ENCODE measurements around the gene OR52E4. TPM values are rescaled to one million over a fixed set of nuclear protein-coding genes. Genes with fewer than 3 reads are reported as not detected.

OR52E4 gene
- total RNA-seq, 2 experiments from 2014 or later = not detected

GRCh38 chr11:5933116-5933515 lies 52.7 kb downstream of the OR52E4 start:
- ChIA-PET CTCF (ENCODE audit: unreplicated experiment) (no interaction called here), POLR2A (no interaction called here)
- Histone ChIP-seq H2AFZ (ENCODE audit: low read length) (no peak overlapping the region), H4K20me1 (ENCODE audit: insufficient read depth, low read length) (no peaks in the 10 kb centered on the region), H3K36me3 (ENCODE audit: insufficient read depth, low read length) (no peaks in the 10 kb centered on the region), H3K4me3 (ENCODE audit: low read depth, low read length, poor library complexity, severe bottlenecking) (no peak overlapping the region), H3K79me2 (ENCODE audit: insufficient read depth, low read depth, low read length) (no peaks in the 10 kb centered on the region), H3K4me2 (ENCODE audit: low read length) (no peak overlapping the region), H3K9me3 (ENCODE audit: low read length) (no peaks in the 10 kb centered on the region), H3K27ac (ENCODE audit: low read depth, low read length, poor library complexity, severe bottlenecking) (no peak overlapping the region), H3K9me2 (ENCODE audit: insufficient read depth, low read length) (no peaks in the 10 kb centered on the region), H3K4me1 (ENCODE audit: insufficient read depth, low read length, poor library complexity, severe bottlenecking) (no peaks in the 10 kb centered on the region)
- no peak for DNase-seq (ENCODE audit: low spot score)
- intact Hi-C loops (cut with micrococcal nuclease; ENCODE audit: unreplicated experiment) = no loop called here
- no peak for TF ChIP-seq CTCF (conservative IDR thresholded peaks at IDR 0.05; ENCODE audit: low read length)
- TF ChIP-seq EZH2phosphoT487 (IDR thresholded peaks at IDR 0.05; ENCODE audit: borderline replicate concordance, low read depth, low read length) = no peak
- no TSS peak for BruUV-seq (replicated peaks)

Other genes with a start within 250 kb of the OR52E4 start
- gene TRIM5, start 195.6 kb upstream of the OR52E4 start, total RNA-seq (2014; rRNA removed; shearing (Covaris generic)) = 16.6 and 19.6 TPM in 2 replicates
- 22.5 and 25.5 TPM in 2 replicates for gene TRIM5, start 195.6 kb upstream of the OR52E4 start, total RNA-seq (2022)
- gene TRIM22, start 190.8 kb upstream of the OR52E4 start, total RNA-seq (2014; rRNA removed; shearing (Covaris generic)) = 28.5 and 42.7 TPM in 2 replicates
- gene TRIM22, start 190.8 kb upstream of the OR52E4 start, total RNA-seq (2022) = 41.6 and 49.7 TPM in 2 replicates
- gene OR56B1, start 144.2 kb upstream of the OR52E4 start, total RNA-seq (2014; rRNA removed; shearing (Covaris generic)) = 0.06 TPM in 1 of 2 replicates, not detected in the other
- gene OR56B1, start 144.2 kb upstream of the OR52E4 start, total RNA-seq (2022) = not detected in 2 replicates
- not detected in 2 replicates for gene OR52N4, start 126.4 kb upstream of the OR52E4 start, total RNA-seq (2014; rRNA removed; shearing (Covaris generic))
- gene OR52N4, start 126.4 kb upstream of the OR52E4 start, total RNA-seq (2022) = 0.37 TPM in 1 of 2 replicates, not detected in the other
- not detected in 2 replicates for gene OR52N5, start 97.3 kb upstream of the OR52E4 start, total RNA-seq (2014; rRNA removed; shearing (Covaris generic))
- not detected in 2 replicates for gene OR52N5, start 97.3 kb upstream of the OR52E4 start, total RNA-seq (2022)
- not detected in 2 replicates for gene OR52N1, start 89.4 kb upstream of the OR52E4 start, total RNA-seq (2014; rRNA removed; shearing (Covaris generic))
- gene OR52N1, start 89.4 kb upstream of the OR52E4 start, total RNA-seq (2022) = not detected in 2 replicates
- not detected in 2 replicates for gene OR52N2, start 71.7 kb upstream of the OR52E4 start, total RNA-seq (2014; rRNA removed; shearing (Covaris generic))
- gene OR52N2, start 71.7 kb upstream of the OR52E4 start, total RNA-seq (2022) = not detected in 2 replicates
- gene OR52E6, start 38.7 kb upstream of the OR52E4 start, total RNA-seq (2014; rRNA removed; shearing (Covaris generic)) = not detected in 2 replicates
- not detected in 2 replicates for gene OR52E6, start 38.7 kb upstream of the OR52E4 start, total RNA-seq (2022)
- gene OR52E8, start 22.9 kb upstream of the OR52E4 start, total RNA-seq (2014; rRNA removed; shearing (Covaris generic)) = not detected in 2 replicates
- gene OR52E8, start 22.9 kb upstream of the OR52E4 start, total RNA-seq (2022) = not detected in 2 replicates
- gene OR52E5, start 12.6 kb downstream of the OR52E4 start, total RNA-seq (2014; rRNA removed; shearing (Covaris generic)) = not detected in 2 replicates
- not detected in 2 replicates for gene OR52E5, start 12.6 kb downstream of the OR52E4 start, total RNA-seq (2022)
- gene OR56A3, start 61.6 kb downstream of the OR52E4 start, total RNA-seq (2014; rRNA removed; shearing (Covaris generic)) = not detected in 2 replicates
- gene OR56A3, start 61.6 kb downstream of the OR52E4 start, total RNA-seq (2022) = not detected in 2 replicates
- gene OR56A5, start 87.9 kb downstream of the OR52E4 start, total RNA-seq (2014; rRNA removed; shearing (Covaris generic)) = not detected in 2 replicates
- not detected in 2 replicates for gene OR56A5, start 87.9 kb downstream of the OR52E4 start, total RNA-seq (2022)
- gene OR52L1, start 106.4 kb downstream of the OR52E4 start, total RNA-seq (2014; rRNA removed; shearing (Covaris generic)) = not detected in 2 replicates
- not detected in 2 replicates for gene OR52L1, start 106.4 kb downstream of the OR52E4 start, total RNA-seq (2022)
- gene OR56A4, start 126.3 kb downstream of the OR52E4 start, total RNA-seq (2014; rRNA removed; shearing (Covaris generic)) = not detected in 2 replicates
- gene OR56A4, start 126.3 kb downstream of the OR52E4 start, total RNA-seq (2022) = 0.11 TPM in 1 of 2 replicates, not detected in the other
- not detected in 2 replicates for gene OR56A1, start 150.1 kb downstream of the OR52E4 start, total RNA-seq (2014; rRNA removed; shearing (Covaris generic))
- gene OR56A1, start 150.1 kb downstream of the OR52E4 start, total RNA-seq (2022) = not detected in 2 replicates
- gene OR56B4, start 227.1 kb downstream of the OR52E4 start, total RNA-seq (2014; rRNA removed; shearing (Covaris generic)) = not detected in 2 replicates
- not detected in 2 replicates for gene OR56B4, start 227.1 kb downstream of the OR52E4 start, total RNA-seq (2022)

All from OCI-LY7 (cell line).